Central memory CD8-positive, alpha-beta T cell (primary cell): ENCODE measurements around the gene GUCY2F.

ENCODE experiments used
- ATAC-seq: fragments of 150-1000 bp; cut with Tn5 transposase; replicated peaks from 2 replicates; pipeline ENCODE4 v1.10.0; 2022; ENCODE audit warnings: mild to moderate bottlenecking, moderate FRiP score, moderate number of reproducible peaks; ENCODE audit not compliant: poor library complexity, severe bottlenecking; ENCODE audit errors: extremely low read depth
- DNase-seq, 2 donors: peaks; one replicate each; pipeline ENCODE4 v3.0.0; 2021; ENCODE audit warnings: low spot score in 2 of 2
- H3K27ac Mint-ChIP-seq: one replicate; pipeline ENCODE4 v1.8.0; 2022; ENCODE audit warnings: low read depth, mild to moderate bottlenecking, moderate library complexity, mixed read lengths
- H3K27me3 Mint-ChIP-seq: one replicate; pipeline ENCODE4 v1.8.0; 2022; ENCODE audit warnings: mixed read lengths
- H3K36me3 Mint-ChIP-seq: one replicate; pipeline ENCODE4 v1.8.0; 2022; ENCODE audit warnings: mild to moderate bottlenecking, moderate library complexity, mixed read lengths; ENCODE audit not compliant: insufficient read depth
- H3K4me1 Mint-ChIP-seq: one replicate; pipeline ENCODE4 v1.8.0; 2022; ENCODE audit warnings: mixed read lengths
- H3K4me3 Mint-ChIP-seq: one replicate; pipeline ENCODE4 v1.8.0; 2022; ENCODE audit warnings: mild to moderate bottlenecking, moderate library complexity, mixed read lengths
- H3K9me3 Mint-ChIP-seq: one replicate; pipeline ENCODE4 v1.8.0; 2022; ENCODE audit warnings: mixed read lengths

The GUCY2F gene

DNA sequence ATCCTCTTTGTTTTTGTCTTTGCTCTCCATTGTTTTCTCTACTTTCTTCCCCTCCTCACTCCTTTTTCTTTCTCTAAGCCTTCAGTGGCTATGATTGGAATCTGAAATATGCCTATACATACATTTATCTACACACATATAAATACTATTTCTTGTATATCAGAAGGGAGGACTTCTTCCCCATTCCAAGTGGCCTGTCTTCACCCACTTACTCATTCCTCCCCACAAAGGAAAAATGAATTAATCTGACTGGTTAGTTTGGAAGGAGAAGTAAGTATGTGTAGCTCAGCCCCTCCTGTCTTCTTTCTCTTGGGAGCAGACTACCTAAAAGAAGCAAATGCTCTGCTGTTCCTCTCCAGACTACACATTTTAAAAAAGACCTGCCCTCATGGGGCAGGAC lies 17.7 kb downstream of the GUCY2F start:
- no peak for DNase-seq
- Mint-ChIP-seq H3K36me3 (no peaks in the 10 kb centered on the region), H3K4me1 (no peaks in the 10 kb centered on the region)

DNA sequence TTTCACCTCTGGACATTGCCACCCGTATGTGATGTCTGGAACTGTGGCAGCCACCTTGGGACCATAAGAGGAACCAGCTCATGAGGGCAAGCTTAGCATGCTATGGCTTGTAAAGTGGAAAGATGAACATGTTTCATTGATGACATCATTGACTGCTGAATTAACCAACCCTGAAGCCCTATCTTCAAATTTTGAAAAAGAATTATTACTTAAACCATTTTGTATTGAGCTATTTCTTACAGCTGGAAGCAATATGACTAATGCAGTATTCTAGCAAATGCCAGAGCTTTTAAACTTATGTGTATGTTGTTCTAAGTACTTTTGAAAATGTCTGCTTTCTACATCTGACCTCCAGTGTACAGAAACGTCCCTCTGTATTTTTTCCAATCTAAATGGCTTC lies 18.1 kb downstream of the GUCY2F start:
- H3K36me3 Mint-ChIP-seq: no peaks in the 10 kb centered on the region
- no peaks in the 10 kb centered on the region for H3K9me3 Mint-ChIP-seq
- ATAC-seq: no peak
- H3K4me3 Mint-ChIP-seq: no peak overlapping the region
- H3K4me1 Mint-ChIP-seq: no peaks in the 10 kb centered on the region
- H3K27me3 Mint-ChIP-seq: peaks cover 11% of the 10 kb centered on the region
- no peak for DNase-seq
- no peak overlapping the region for H3K27ac Mint-ChIP-seq

More for the DNA sequence above, 17.7 kb downstream of the GUCY2F start:
- no peak overlapping the region for H3K27ac Mint-ChIP-seq
- H3K27me3 Mint-ChIP-seq: peaks cover 11% of the 10 kb centered on the region
- H3K4me3 Mint-ChIP-seq: no peak overlapping the region
- ATAC-seq: no peak
- no peaks in the 10 kb centered on the region for H3K9me3 Mint-ChIP-seq

GRCh38 chrX:109448282-109448938 lies 33.5 kb downstream of the GUCY2F start:
- ATAC-seq (no peak), DNase-seq (no peak)
- no peaks in the 10 kb centered on the region for H3K9me3 Mint-ChIP-seq
- no peak overlapping the region for H3K27ac Mint-ChIP-seq
- no peak overlapping the region for H3K4me3 Mint-ChIP-seq
- H3K36me3 Mint-ChIP-seq: no peaks in the 10 kb centered on the region
- H3K27me3 Mint-ChIP-seq: no peaks in the 10 kb centered on the region
- no peaks in the 10 kb centered on the region for H3K4me1 Mint-ChIP-seq

DNA sequence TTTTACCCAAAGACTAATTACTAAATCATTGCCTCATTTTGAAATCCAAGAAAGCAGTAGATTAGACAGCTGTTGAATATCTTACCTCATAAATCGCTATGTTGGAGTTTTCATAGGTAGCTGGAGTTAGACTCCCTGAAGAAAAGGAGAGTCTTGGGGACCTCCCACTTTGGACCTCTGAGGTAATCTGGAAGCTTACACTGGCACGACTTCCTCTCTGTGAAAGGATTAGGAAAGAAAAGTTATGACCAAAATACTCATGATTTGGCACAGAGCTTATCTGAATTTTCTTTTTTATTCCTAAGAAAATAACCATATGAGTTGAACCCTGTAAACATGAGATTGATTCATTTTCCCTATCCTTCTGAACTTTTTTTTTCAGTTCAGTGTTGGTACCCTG lies 40.6 kb downstream of the GUCY2F start:
- Mint-ChIP-seq H3K36me3 (peaks cover 2% of the 10 kb centered on the region), H3K27ac (no peak overlapping the region), H3K27me3 (peaks cover 8% of the 10 kb centered on the region), H3K4me1 (no peaks in the 10 kb centered on the region), H3K4me3 (no peak overlapping the region), H3K9me3 (no peaks in the 10 kb centered on the region)
- ATAC-seq: no peak
- no peak for DNase-seq

DNA sequence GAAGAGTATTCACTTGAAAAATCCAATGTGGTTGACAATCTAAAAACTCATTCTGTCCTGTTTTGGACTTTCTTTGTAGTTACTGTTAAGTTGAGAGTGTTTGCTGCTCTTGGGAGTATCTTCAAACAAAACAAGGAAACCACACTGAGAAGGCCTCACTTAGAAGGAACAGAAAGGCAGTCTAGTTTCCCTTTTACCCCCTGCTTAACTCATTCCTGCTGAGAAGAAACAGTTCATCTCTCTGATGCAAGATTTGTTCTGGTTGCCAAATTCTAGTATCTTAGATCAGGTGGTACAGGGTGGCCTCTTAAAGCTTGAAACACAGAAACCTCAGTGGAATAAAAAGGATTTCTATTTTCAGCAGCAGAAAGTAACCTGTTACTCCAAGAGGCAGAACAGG lies 41.4 kb downstream of the GUCY2F start:
- H3K27me3 Mint-ChIP-seq: peaks cover 8% of the 10 kb centered on the region
- DNase-seq (no peak), ATAC-seq (no peak)
- H3K36me3 Mint-ChIP-seq: peaks cover 2% of the 10 kb centered on the region
- no peak overlapping the region for H3K27ac Mint-ChIP-seq
- no peaks in the 10 kb centered on the region for H3K9me3 Mint-ChIP-seq
- H3K4me1 Mint-ChIP-seq: no peaks in the 10 kb centered on the region
- no peak overlapping the region for H3K4me3 Mint-ChIP-seq

- ATAC-seq (no peak), DNase-seq (no peak)
- H3K27me3 Mint-ChIP-seq: peaks cover 14% of the 10 kb centered on the region
- H3K4me3 Mint-ChIP-seq: no peak overlapping the region
- no peaks in the 10 kb centered on the region for H3K36me3 Mint-ChIP-seq
- no peak overlapping the region for H3K27ac Mint-ChIP-seq
- H3K9me3 Mint-ChIP-seq: no peaks in the 10 kb centered on the region
- no peaks in the 10 kb centered on the region for H3K4me1 Mint-ChIP-seq
These were observed 72.7 kb downstream of the GUCY2F start for GRCh38 chrX:109409181-109409580.

DNA sequence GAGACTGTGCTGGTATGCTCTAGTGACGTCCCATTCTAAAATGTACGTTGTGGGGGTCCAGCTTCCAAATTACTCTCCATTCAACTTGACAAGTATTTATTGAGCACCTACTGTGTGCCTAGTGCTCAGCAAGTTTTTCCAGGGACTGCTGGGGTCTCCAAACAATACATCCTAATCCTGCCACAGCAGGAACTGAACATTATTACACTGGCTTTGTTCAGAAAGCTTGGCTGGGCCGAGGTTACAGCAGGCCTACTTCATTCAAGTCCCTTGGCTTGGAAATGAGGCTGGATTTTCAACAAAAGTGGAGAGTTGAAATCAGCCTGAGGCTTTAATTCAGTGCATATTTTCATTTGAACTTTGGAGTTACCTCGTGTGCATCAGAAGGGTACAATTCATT lies 78.0 kb downstream of the GUCY2F start:
- Mint-ChIP-seq H3K27me3 (peaks cover 13% of the 10 kb centered on the region), H3K9me3 (no peaks in the 10 kb centered on the region)

GRCh38 chrX:109399831-109400230 lies 82.1 kb downstream of the GUCY2F start:
- H3K36me3 Mint-ChIP-seq: no peaks in the 10 kb centered on the region
- H3K4me1 Mint-ChIP-seq: no peaks in the 10 kb centered on the region

More for the DNA sequence above, 78.0 kb downstream of the GUCY2F start:
- no peak overlapping the region for H3K4me3 Mint-ChIP-seq
- ATAC-seq (no peak), DNase-seq (no peak)
- no peak overlapping the region for H3K27ac Mint-ChIP-seq
- H3K4me1 Mint-ChIP-seq: no peaks in the 10 kb centered on the region
- H3K36me3 Mint-ChIP-seq: no peaks in the 10 kb centered on the region

GRCh38 chrX:109398833-109399232 lies 83.1 kb downstream of the GUCY2F start:
- no peak for ATAC-seq

More at GRCh38 chrX:109399831-109400230, 82.1 kb downstream of the GUCY2F start:
- ATAC-seq (no peak), DNase-seq (no peak)
- H3K27me3 Mint-ChIP-seq: peaks cover 9% of the 10 kb centered on the region
- no peak overlapping the region for H3K4me3 Mint-ChIP-seq
- H3K9me3 Mint-ChIP-seq: no peaks in the 10 kb centered on the region
- H3K27ac Mint-ChIP-seq: no peak overlapping the region

GRCh38 chrX:109398061-109398460 lies 83.8 kb downstream of the GUCY2F start:
- H3K27me3 Mint-ChIP-seq: peaks cover 9% of the 10 kb centered on the region
- H3K27ac Mint-ChIP-seq: no peak overlapping the region
- ATAC-seq (no peak), DNase-seq (no peak)
- no peaks in the 10 kb centered on the region for H3K9me3 Mint-ChIP-seq
- H3K36me3 Mint-ChIP-seq: no peaks in the 10 kb centered on the region
- no peaks in the 10 kb centered on the region for H3K4me1 Mint-ChIP-seq
- H3K4me3 Mint-ChIP-seq: no peak overlapping the region

More at GRCh38 chrX:109398833-109399232, 83.1 kb downstream of the GUCY2F start:
- Mint-ChIP-seq H3K9me3 (no peaks in the 10 kb centered on the region), H3K27me3 (peaks cover 9% of the 10 kb centered on the region), H3K27ac (no peak overlapping the region), H3K4me1 (no peaks in the 10 kb centered on the region), H3K4me3 (no peak overlapping the region), H3K36me3 (no peaks in the 10 kb centered on the region)
- DNase-seq: no peak

- H3K4me3 Mint-ChIP-seq: no peak overlapping the region
- H3K4me1 Mint-ChIP-seq: no peaks in the 10 kb centered on the region
- no peak overlapping the region for H3K27ac Mint-ChIP-seq
- DNase-seq (no peak), ATAC-seq (no peak)
- no peaks in the 10 kb centered on the region for H3K36me3 Mint-ChIP-seq
- no peaks in the 10 kb centered on the region for H3K27me3 Mint-ChIP-seq
- H3K9me3 Mint-ChIP-seq: no peaks in the 10 kb centered on the region
These were observed 88.0 kb downstream of the GUCY2F start for GRCh38 chrX:109393859-109394258.

DNA sequence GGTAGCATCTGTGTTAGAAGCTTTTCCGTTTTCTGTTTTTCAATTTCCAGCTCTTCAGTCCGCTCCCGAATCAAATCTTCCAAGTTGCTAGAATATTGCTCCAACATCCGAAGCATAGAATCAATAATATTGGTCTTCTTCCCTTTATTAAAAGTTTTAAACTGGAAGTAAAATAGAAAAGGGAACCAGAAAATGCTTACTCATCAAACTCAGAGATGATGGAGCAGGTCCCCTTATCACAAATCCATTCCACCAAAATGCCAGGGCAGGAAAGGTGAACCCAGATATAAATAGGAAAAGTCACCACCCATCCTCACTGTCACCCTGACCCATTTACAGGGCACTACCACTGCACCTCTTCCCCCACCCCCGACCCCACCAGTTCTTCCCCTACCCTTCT lies 89.0 kb downstream of the GUCY2F start:
- no peak for ATAC-seq
- Mint-ChIP-seq H3K4me1 (no peaks in the 10 kb centered on the region), H3K27ac (no peak overlapping the region), H3K27me3 (no peaks in the 10 kb centered on the region), H3K36me3 (no peaks in the 10 kb centered on the region), H3K9me3 (no peaks in the 10 kb centered on the region), H3K4me3 (no peak overlapping the region)
- DNase-seq: no peak

DNA sequence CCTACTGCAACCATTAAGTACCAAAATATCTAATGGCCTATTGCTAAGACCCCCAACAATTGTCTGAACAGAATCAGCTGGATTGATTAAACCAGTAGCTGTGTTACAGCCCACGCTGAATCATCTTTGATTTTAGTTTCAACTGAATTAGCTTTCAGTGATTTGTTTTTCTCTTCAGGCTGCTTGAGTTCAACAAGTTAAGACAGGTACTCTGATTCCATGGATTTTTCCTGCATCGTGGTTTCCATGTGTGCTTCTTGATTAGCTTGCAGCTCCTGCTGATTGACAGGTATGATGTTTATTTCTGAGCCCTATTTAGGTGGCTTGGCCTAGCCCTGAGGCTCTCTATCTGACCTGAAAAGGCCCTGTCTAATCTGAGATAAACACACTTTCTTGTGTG lies 91.3 kb downstream of the GUCY2F start:
- ATAC-seq (no peak), DNase-seq (no peak)
- Mint-ChIP-seq H3K4me3 (no peak overlapping the region), H3K27ac (no peak overlapping the region), H3K36me3 (no peaks in the 10 kb centered on the region), H3K4me1 (no peaks in the 10 kb centered on the region), H3K9me3 (no peaks in the 10 kb centered on the region), H3K27me3 (no peaks in the 10 kb centered on the region)
